Parathyroid adenoma (tissue), 2 donors: ENCODE measurements around the gene CCDC92.

Experiments used
- H2AFZ ChIP-seq: fragments of 300-600 bp; sonication (generic); one replicate; pipeline ENCODE4 v1.7.0; 2017; ENCODE audit warnings: antibody characterized with exemption, mild to moderate bottlenecking
- H3K27ac ChIP-seq: fragments of 300-600 bp; sonication (generic); one replicate; pipeline ENCODE4 v1.7.0; 2017
- H3K27me3 ChIP-seq: fragments of 300-600 bp; sonication (generic); one replicate; pipeline ENCODE4 v1.7.0; 2017; ENCODE audit warnings: low read length; ENCODE audit not compliant: control insufficient read depth, insufficient read depth
- H3K36me3 ChIP-seq: fragments of 300-600 bp; sonication (generic); one replicate; pipeline ENCODE4 v1.7.0; 2017; ENCODE audit warnings: low read length; ENCODE audit not compliant: control insufficient read depth, insufficient read depth
- H3K4me1 ChIP-seq: fragments of 300-600 bp; sonication (generic); one replicate; pipeline ENCODE4 v1.7.0; 2017; ENCODE audit warnings: control low read depth
- H3K4me2 ChIP-seq: fragments of 300-600 bp; sonication (generic); one replicate; pipeline ENCODE4 v1.7.0; 2017; ENCODE audit warnings: low read length
- H3K4me3 ChIP-seq: fragments of 300-600 bp; sonication (generic); one replicate; pipeline ENCODE4 v1.7.0; 2017; ENCODE audit warnings: low read depth, low read length
- H3K79me2 ChIP-seq: fragments of 300-600 bp; sonication (generic); one replicate; pipeline ENCODE4 v1.7.0; 2017; ENCODE audit warnings: control low read depth
- H3K9ac ChIP-seq: fragments of 300-600 bp; sonication (generic); one replicate; pipeline ENCODE4 v1.7.0; 2017; ENCODE audit warnings: mild to moderate bottlenecking
- H3K9me3 ChIP-seq: fragments of 300-600 bp; sonication (generic); one replicate; pipeline ENCODE4 v1.7.0; 2017; ENCODE audit warnings: low read length; ENCODE audit not compliant: control insufficient read depth
- TF ChIP-seq, protein P1 (sequence below): fragments of 300-600 bp; sonication (generic); IDR thresholded peaks from one replicate; pipeline ENCODE4 v1.7.0; 2017; ENCODE audit warnings: antibody characterized with exemption, mild to moderate bottlenecking
- donor health status: primary hyperparathyroidism.

The CCDC92 gene

DNA sequence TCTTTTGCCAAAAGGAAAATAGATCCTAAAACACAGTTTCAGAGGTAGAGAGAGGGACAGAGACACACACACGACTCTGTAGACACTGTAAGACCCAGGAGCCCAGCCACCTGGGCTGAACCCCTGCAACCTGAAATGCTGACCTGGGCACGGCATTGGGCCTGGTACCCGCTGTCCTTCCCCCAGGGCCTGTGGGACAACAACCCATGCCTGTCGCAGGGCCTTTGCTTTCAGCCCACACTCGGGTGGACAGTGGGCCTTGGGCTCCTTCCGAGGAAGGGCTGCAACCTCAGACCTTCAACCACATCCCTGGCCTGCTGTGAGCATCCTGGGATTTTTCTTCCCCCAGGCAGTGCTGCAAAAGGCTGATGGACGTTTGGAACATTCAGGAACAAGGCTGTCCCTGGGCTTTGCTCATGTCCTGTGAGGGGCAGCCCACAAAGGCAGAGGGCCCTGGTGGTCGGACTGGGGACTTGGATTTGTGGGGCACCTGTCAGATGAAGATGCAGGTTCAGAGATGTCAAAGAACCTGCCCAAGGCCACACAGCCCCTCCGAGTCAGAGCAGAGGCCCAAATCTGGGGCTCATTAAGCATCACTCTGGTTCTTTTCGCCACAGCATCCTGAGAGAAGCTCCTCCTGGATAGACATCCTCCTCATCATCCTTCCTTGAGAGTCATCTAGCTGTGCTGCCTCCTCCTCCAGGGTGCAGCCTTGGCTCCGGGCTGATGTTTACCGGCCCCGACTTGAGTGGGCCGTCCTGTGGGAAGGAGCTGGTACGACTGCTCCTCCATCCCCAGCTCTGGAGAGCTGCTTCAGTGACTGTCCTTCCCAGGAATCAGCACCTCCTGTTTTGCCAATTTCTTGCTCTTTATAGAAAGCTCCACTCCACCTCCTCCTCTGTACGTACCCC, 32.7 kb downstream of the CCDC92 start:
- Histone ChIP-seq H3K9me3 (no peaks in the 10 kb centered on the region), H3K79me2 (no peaks in the 10 kb centered on the region), H3K4me2 (no peak overlapping the region), H3K27ac (no peak overlapping the region), H3K4me3 (no peak overlapping the region), H3K36me3 (no peaks in the 10 kb centered on the region), H3K4me1 (no peaks in the 10 kb centered on the region), H2AFZ (no peak overlapping the region), H3K9ac (no peak overlapping the region), H3K27me3 (no peaks in the 10 kb centered on the region)
- TF ChIP-seq, protein P1, sequence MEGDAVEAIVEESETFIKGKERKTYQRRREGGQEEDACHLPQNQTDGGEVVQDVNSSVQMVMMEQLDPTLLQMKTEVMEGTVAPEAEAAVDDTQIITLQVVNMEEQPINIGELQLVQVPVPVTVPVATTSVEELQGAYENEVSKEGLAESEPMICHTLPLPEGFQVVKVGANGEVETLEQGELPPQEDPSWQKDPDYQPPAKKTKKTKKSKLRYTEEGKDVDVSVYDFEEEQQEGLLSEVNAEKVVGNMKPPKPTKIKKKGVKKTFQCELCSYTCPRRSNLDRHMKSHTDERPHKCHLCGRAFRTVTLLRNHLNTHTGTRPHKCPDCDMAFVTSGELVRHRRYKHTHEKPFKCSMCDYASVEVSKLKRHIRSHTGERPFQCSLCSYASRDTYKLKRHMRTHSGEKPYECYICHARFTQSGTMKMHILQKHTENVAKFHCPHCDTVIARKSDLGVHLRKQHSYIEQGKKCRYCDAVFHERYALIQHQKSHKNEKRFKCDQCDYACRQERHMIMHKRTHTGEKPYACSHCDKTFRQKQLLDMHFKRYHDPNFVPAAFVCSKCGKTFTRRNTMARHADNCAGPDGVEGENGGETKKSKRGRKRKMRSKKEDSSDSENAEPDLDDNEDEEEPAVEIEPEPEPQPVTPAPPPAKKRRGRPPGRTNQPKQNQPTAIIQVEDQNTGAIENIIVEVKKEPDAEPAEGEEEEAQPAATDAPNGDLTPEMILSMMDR = no peak

DNA sequence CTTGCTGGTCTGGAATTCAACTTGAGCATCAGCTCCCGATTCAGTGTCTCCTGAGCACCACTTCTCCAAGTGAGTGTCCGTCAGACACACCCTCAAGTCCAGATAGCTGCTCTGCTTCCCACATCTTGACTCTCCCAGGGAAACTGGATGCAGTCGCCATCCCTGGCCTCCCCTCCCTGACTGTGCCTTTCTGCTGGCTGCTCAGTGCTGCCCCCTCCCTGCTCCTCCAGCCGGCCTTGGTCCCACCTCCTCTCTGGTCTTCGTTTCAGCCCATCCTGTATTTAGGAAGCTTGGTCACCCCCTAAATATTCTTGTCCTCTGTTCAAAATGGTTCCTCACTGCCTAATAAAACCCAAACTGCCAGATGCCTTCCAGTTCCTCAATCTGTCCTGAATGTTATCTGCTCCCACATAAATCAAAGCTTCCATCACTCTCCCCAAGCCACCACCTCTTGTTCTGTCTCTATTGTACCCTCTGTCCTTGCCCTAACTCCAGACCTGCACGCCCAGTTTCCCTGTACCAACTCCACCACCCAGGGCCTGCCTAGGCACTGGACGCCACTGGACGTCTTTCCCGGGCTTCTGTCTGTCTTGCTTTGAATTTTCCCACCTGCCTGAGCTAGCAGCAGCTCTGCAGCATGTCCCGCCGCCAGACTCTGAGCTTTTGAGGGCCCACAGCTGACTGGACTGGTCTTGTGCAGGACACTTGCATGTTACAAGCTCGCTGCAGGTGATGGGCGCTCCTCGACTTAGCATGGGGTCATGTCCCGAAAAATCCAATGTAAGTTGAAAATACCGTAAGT, 33.8 kb downstream of the CCDC92 start:
- Histone ChIP-seq H3K9ac (no peak overlapping the region), H3K4me2 (no peak overlapping the region), H3K4me1 (no peaks in the 10 kb centered on the region), H3K4me3 (no peak overlapping the region), H3K27me3 (no peaks in the 10 kb centered on the region), H3K79me2 (no peaks in the 10 kb centered on the region), H2AFZ (no peak overlapping the region), H3K36me3 (no peaks in the 10 kb centered on the region), H3K9me3 (no peaks in the 10 kb centered on the region), H3K27ac (no peak overlapping the region)
- TF ChIP-seq, protein P1 = no peak

DNA sequence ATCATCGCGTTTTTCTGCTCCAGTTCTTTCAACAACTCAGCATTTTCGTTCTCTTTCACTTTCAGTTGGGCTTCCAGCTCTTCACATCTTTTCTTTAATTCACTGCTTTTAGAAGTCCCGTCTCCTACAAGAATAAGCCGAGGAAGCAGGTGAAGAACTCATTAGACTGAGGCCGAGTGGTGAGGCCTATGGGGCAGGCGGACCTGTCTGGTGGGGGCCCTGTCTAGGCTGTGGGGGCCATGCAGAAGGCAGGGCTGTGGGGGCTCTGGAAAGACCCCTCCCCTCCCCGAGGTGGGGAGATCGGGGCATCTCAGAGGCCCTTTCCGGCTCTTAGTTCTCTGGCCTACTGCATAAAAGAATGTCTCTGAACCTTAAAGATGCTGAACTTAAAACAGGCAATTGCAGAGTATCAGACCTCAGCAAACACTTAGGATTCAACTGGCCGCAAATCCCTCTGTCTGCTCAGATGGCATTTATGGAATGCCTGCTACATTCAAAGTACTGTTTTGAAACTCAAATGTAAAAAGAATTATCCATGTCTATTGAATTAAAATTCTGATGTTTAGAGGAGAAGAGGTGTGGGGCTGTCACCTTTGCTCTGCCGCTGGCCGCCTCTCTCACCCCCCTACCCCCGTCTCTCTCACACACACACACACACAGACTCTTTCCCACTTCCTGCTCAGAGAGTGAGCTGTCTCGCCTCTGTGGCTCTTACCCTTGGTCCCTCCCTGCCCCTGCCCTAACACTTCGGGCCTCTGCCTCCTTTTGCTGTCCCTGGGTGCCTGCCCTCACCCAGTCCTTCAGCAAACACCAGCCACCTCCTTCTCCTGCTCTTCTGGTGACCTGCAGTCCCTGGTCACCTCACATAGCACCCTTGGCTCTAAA, 34.7 kb downstream of the CCDC92 start:
- Histone ChIP-seq H3K9ac (no peak overlapping the region), H3K27me3 (no peaks in the 10 kb centered on the region), H3K9me3 (no peaks in the 10 kb centered on the region), H3K4me3 (no peak overlapping the region), H3K79me2 (no peaks in the 10 kb centered on the region), H3K4me1 (no peaks in the 10 kb centered on the region), H3K27ac (no peak overlapping the region), H3K4me2 (no peak overlapping the region), H3K36me3 (no peaks in the 10 kb centered on the region), H2AFZ (no peak overlapping the region)
- TF ChIP-seq, protein P1 = no peak

DNA sequence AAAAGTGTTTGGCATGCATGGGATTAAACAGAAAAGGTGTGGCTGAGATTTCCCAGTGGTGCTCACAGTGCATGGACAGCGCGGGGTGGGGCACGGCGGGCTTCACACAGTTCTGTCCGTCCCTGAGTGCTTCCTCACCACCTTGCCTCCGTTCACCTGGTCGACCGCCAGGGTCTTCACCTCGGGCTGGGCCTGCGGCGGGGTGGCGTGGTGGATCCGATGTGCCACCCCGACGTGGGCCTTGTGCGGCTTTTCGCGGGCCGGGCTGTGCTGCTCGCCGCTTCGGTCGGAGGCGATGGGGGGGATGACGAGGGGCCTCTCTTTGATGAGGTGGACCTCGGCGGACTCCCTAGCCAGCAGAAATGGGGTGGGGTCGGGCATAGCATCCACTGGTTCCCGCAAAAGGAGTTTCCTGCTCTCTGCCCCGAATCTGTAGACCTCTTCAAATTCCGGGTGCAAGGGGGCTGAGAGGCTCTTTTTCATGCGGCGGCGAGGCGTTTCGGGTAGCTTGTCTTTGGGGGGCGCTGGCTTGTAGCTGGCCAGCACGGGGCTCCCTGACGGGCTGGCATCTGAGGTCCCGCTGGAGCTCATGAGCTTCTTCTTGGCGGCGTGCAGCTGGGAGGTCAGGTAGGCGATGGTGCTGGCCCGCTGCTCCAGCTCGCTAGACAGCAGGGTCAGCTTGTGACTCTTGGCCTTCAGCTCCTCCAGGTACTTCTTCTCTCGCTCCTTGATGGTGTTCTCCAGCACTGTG, 35.5 kb downstream of the CCDC92 start:
- H3K9ac ChIP-seq = no peak overlapping the region
- no peak overlapping the region for H3K4me2 ChIP-seq
- no peak overlapping the region for H3K4me3 ChIP-seq
- H3K27me3 ChIP-seq = no peaks in the 10 kb centered on the region
- TF ChIP-seq, protein P1 = no peak
- no peaks in the 10 kb centered on the region for H3K79me2 ChIP-seq
- no peaks in the 10 kb centered on the region for H3K9me3 ChIP-seq
- no peak overlapping the region for H3K27ac ChIP-seq
- H3K4me1 ChIP-seq = no peaks in the 10 kb centered on the region
- H3K36me3 ChIP-seq = no peaks in the 10 kb centered on the region
- H2AFZ ChIP-seq = no peak overlapping the region
